Motor neuron (in vitro differentiated cells): ENCODE measurements around the gene NTNG1. TPM values are rescaled to one million over a fixed set of nuclear protein-coding genes. Genes with fewer than 3 reads are reported as not detected.
A peak's percentile ranks its signal among the peaks of the same experiment; 100 is the strongest.

Experiments used
- ATAC-seq, 8 experiments: fragments of 200-7000 bp; cut with Tn5 transposase; replicated peaks in 6 of 8; 2 replicates each; pipeline ENCODE4 v1.8.0; 2021; ENCODE audit warnings: mild to moderate bottlenecking in 8 of 8, moderate library complexity in 8 of 8
- H3K27ac ChIP-seq, 2 donors: fragments of 250-450 bp; sonication (Bioruptor Pico); 2 replicates each; pipeline ENCODE4 v1.9.0; 2021; ENCODE audit warnings: antibody characterized with exemption in 2 of 2, mild to moderate bottlenecking in 2 of 2, moderate library complexity in 1 of 2
- H3K4me1 ChIP-seq, 2 donors: fragments of 250-450 bp; sonication (Bioruptor Pico); replicated peaks in 1 of 2; 2 replicates each; pipeline ENCODE4 v1.6.1; 2021; ENCODE audit warnings: antibody characterized with exemption in 2 of 2, mild to moderate bottlenecking in 2 of 2, moderate library complexity in 1 of 2
- H3K4me3 ChIP-seq, 5 donors: fragments of 250-450 bp; sonication (Bioruptor Pico); 2 replicates each; pipeline ENCODE4 v1.9.0; 2021; ENCODE audit warnings: antibody characterized with exemption in 5 of 5, mild to moderate bottlenecking in 5 of 5, moderate library complexity in 4 of 5
- WGBS, 10 experiments: fragments of 450-650 bp; shearing (Covaris generic); methylation state at CpG; one replicate each; pipeline ENCODE4 v1.0.0; 2022; 5-methylcytosine and 5-hydroxymethylcytosine counted together
- in situ Hi-C, 9 experiments: fragments of 400-800 bp; cut with MboI; loops; one replicate each; pipeline ENCODE4 v1.15.0; 2021; ENCODE audit warnings: low sequenced_read_pairs in 9 of 9, low pct_unique_long_range_greater_than_20kb in 2 of 9; ENCODE audit not compliant: unreplicated experiment in 9 of 9
- total RNA-seq, 8 experiments: library from RNA; unstranded; fragments of 300-600 nt; gene quantifications; 2 replicates each; pipeline versions ENCODE4 v1.2.3 to v1.2.4, GENCODE V29; 2022

The NTNG1 gene
- total RNA-seq, 8 experiments from 2014 or later: 3.7 to 54.8 (median 18.5) TPM

DNA sequence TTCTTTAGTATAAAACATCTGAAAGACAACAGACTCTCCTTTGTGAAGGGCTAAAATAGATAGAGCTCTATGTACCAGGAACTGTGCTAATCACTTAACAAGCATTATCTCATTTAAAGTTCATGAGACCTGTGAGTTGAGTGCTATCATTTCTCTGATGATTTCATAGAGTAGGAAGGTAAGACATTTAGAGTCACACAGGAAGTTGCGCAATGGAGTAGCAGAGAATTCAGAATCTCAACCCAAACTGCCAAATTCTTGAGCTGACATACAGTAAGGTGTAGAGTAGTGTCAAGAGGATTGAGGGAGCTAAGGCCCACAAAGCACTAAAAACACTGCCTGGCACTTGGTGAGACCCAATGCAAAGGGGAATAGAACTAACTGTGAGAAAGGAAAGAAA is 384.3 kb downstream of the NTNG1 start:
- H3K4me1 ChIP-seq: peaks cover 2 to 9% of the 10 kb centered on the region in 2 donors
- no peak for ATAC-seq
- 94 to 100% (median 100%) methylated on average over 1 of the region's 1 CpG; no CpG with 5 or more reads in 3 of the 10 experiments for WGBS, 10 experiments
- in situ Hi-C loops: loop anchor here in 2 of 9 experiments (25.0 kb wide), 3 partner anchors 212 to 388 kb away; partner anchors contain the start of gene NTNG1 (in 1 of the 2)
- no peak overlapping the region for H3K27ac ChIP-seq
- H3K4me3 ChIP-seq: no peak overlapping the region

GRCh38 chr1:107525961-107526360 is 385.1 kb downstream of the NTNG1 start:
- H3K4me1 ChIP-seq: peaks cover 2 to 9% of the 10 kb centered on the region in 2 donors
- ATAC-seq: peak in 3 of 8 experiments; percentile 13 to 23 (median 22)

GRCh38 chr1:107526524-107527198 is 385.8 kb downstream of the NTNG1 start:
- ATAC-seq: peak in 2 of 8 experiments; percentile 18 to 66
- in situ Hi-C loops: loop anchor here in 2 of 9 experiments (25.0 kb wide), 3 partner anchors 211 to 389 kb away; partner anchors contain the start of gene NTNG1 (in 1 of the 2)
- WGBS, 10 experiments: 0 to 89% (median 41%) methylated on average over 1 to 2 of the region's 2 CpGs; no CpG with 5 or more reads in 2 of the 10 experiments

More at GRCh38 chr1:107525961-107526360, 385.1 kb downstream of the NTNG1 start:
- WGBS, 10 experiments: 50 to 100% (median 85%) methylated on average over 1 to 2 of the region's 2 CpGs; no CpG with 5 or more reads in 4 of the 10 experiments
- Histone ChIP-seq H3K27ac (no peak overlapping the region), H3K4me3 (no peak overlapping the region)
- in situ Hi-C loops: loop anchor here in 2 of 9 experiments (25.0 kb wide), 3 partner anchors 211 to 389 kb away; partner anchors contain the start of gene NTNG1 (in 1 of the 2)

DNA sequence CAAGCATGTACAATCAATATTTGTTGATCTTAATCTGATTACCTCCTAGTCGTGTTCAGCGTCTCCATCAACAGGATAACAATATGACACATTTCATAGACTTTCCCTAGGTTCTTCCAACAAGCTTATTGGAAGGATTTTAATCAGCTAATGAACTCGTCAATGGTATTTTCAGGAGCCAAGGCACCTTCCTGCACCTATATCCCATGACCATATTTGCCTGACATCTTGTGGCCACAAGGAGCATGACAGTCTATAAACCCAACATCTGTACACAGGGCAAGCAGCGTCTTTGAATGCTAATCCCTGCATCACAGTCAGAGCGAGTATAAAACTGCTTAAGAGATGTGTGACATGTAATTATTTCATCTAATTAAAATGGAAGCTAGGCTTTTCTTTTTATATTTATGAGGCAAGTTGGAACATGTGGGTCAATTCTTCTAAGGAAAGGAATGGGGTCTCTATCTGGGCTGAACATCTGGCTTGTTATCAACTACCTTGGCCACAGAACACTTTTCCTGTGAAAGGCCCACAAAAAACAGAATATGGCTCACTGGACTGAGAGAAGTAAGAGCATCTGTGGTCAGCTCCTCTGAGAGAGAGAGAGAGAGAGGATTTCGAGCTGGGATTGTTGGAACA is 388.8 kb downstream of the NTNG1 start:
- Histone ChIP-seq H3K4me1 (peaks cover 18 to 19% of the 10 kb centered on the region in 2 donors), H3K4me3 (no peak overlapping the region), H3K27ac (no peak overlapping the region)
- 0 to 71% (median 31%) methylated on average over 1 to 6 of the region's 6 CpGs for WGBS, 10 experiments
- in situ Hi-C loops: loop anchor here in 3 of 9 experiments (10.0 to 25.0 kb wide), 4 partner anchors 208 to 392 kb away; partner anchors contain the start of gene NTNG1 (in 1 of the 3)
- peak; percentile 70 to 96 (median 94) for ATAC-seq

More at GRCh38 chr1:107526524-107527198, 385.8 kb downstream of the NTNG1 start:
- Histone ChIP-seq H3K4me1 (peaks cover 7 to 9% of the 10 kb centered on the region in 2 donors), H3K27ac (no peak overlapping the region), H3K4me3 (no peak overlapping the region)

DNA sequence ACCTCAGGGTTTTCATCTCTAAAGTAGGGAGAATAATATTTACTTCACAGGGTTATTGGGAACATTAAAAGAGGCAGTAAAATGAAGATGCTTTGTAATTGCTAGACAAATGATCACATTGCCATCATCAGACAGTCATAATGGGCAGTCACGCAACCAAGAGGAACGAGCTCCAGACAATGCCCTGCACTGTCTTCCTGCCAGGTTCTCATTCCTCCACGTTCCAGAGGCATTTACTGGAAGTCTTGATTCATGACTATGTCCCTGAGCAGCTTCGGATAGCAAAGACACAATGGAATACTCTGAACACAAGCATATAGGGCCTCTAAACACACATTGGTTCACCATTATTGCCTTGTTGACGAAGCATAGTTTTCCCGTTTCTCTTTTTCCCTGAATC is 389.7 kb downstream of the NTNG1 start:
- Histone ChIP-seq H3K4me3 (no peak overlapping the region), H3K4me1 (peaks cover 12 to 18% of the 10 kb centered on the region in 2 donors), H3K27ac (no peak overlapping the region)
- WGBS, 10 experiments: 20 to 83% (median 52%) methylated on average over 1 to 6 of the region's 6 CpGs; no CpG with 5 or more reads in 1 of the 10 experiments
- ATAC-seq: peak in 3 of 8 experiments; percentile 23 to 59 (median 27)
- in situ Hi-C loops: loop anchor here in 3 of 9 experiments (10.0 to 25.0 kb wide), 4 partner anchors 207 to 393 kb away; partner anchors contain the start of gene NTNG1 (in 1 of the 3)

GRCh38 chr1:107531065-107531908 is 390.4 kb downstream of the NTNG1 start:
- Histone ChIP-seq H3K4me3 (no peak overlapping the region), H3K27ac (no peak overlapping the region), H3K4me1 (peaks cover 11 to 18% of the 10 kb centered on the region in 2 donors)
- ATAC-seq: peak in 2 of 8 experiments; percentile 38 to 50
- WGBS, 10 experiments: 76 to 97% (median 81%) methylated on average over 1 to 12 of the region's 12 CpGs
- in situ Hi-C loops: loop anchor here in 3 of 9 experiments (10.0 to 25.0 kb wide), 4 partner anchors 206 to 394 kb away; partner anchors contain the start of gene NTNG1 (in 1 of the 3)

DNA sequence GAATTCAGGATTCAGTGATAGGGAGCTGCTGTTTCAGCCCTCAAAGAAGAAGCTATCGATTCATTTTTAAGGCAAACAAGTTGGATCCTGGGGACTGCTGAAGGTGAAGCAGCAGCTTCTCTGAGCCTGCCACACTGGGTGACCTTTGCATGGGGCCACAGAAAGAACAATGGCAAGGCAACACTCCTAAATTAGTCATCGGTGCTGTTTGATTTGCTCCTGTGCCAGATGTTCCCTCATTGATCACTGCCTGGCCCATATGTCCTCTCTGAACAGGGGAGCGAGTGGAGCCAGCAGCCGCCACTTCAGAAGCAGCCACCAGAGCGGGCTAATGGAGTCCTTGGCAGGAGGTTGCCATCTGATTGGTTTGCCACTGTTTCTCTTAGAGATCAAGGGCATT is 391.5 kb downstream of the NTNG1 start:
- in situ Hi-C loops: loop anchor here in 3 of 9 experiments (10.0 to 25.0 kb wide), 4 partner anchors 205 to 395 kb away; partner anchors contain the start of gene NTNG1 (in 1 of the 3)
- 39 to 78% (median 65%) methylated on average over 1 to 5 of the region's 5 CpGs; no CpG with 5 or more reads in 1 of the 10 experiments for WGBS, 10 experiments
- ATAC-seq: peak in 3 of 8 experiments; percentile 21 to 64 (median 55)
- no peak overlapping the region for H3K4me3 ChIP-seq
- no peak overlapping the region for H3K27ac ChIP-seq
- H3K4me1 ChIP-seq: peaks cover 11 to 18% of the 10 kb centered on the region in 2 donors

Other genes with a start within 250 kb of the NTNG1 start
- 10 to 100 TPM; 18.0 to 49.8 (median 25.1) TPM for gene PRMT6, start 84.4 kb upstream of the NTNG1 start, total RNA-seq